PC-9 (cell line): Measurements from ENCODE around the gene PIK3C2G.

ENCODE experiments used
- EZH2 ChIP-seq: fragments of 200-600 bp; sonication (generic); IDR thresholded peaks from 2 replicates; pipeline ENCODE4 v1.8.0; 2017; ENCODE audit warnings: antibody characterized with exemption, low read depth
- TF ChIP-seq, protein P1 (sequence below): fragments of 200-600 bp; sonication (generic); conservative IDR thresholded peaks from 2 replicates; pipeline ENCODE4 v1.6.1; 2017; ENCODE audit warnings: mixed run types, antibody characterized with exemption, mild to moderate bottlenecking, moderate library complexity

DNA sequence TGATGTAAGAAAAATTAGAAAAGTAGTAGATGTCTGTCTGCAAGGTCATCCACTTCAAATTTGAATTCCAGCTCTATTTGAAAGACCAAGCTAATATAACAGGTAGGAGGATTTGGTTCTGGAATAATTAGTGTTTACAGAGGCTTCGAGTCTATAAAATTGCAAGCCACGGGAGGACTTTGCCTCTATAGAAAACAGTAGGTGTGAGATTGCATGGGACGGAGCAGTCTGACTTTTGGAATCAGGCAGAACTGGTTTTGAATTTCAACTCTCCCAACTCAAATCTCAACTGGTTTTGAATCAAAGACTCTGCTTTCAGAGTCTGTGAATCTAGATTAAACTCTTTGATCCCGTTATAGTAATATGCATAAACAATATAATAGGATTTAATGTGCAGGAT is 82.4 kb downstream of the PIK3C2G start:
- TF ChIP-seq, protein P1, sequence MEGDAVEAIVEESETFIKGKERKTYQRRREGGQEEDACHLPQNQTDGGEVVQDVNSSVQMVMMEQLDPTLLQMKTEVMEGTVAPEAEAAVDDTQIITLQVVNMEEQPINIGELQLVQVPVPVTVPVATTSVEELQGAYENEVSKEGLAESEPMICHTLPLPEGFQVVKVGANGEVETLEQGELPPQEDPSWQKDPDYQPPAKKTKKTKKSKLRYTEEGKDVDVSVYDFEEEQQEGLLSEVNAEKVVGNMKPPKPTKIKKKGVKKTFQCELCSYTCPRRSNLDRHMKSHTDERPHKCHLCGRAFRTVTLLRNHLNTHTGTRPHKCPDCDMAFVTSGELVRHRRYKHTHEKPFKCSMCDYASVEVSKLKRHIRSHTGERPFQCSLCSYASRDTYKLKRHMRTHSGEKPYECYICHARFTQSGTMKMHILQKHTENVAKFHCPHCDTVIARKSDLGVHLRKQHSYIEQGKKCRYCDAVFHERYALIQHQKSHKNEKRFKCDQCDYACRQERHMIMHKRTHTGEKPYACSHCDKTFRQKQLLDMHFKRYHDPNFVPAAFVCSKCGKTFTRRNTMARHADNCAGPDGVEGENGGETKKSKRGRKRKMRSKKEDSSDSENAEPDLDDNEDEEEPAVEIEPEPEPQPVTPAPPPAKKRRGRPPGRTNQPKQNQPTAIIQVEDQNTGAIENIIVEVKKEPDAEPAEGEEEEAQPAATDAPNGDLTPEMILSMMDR: no peak
- no peak for TF ChIP-seq EZH2
